CD4-positive, alpha-beta T cell treated with Interleukin-15 for 4 hours (primary cell): ENCODE results near the gene STRN4.

Experiments used
- DNase-seq: peaks from one replicate; pipeline ENCODE4 v3.0.0-alpha.2; 2020; ENCODE audit warnings: low spot score

STRN4 gene

DNA sequence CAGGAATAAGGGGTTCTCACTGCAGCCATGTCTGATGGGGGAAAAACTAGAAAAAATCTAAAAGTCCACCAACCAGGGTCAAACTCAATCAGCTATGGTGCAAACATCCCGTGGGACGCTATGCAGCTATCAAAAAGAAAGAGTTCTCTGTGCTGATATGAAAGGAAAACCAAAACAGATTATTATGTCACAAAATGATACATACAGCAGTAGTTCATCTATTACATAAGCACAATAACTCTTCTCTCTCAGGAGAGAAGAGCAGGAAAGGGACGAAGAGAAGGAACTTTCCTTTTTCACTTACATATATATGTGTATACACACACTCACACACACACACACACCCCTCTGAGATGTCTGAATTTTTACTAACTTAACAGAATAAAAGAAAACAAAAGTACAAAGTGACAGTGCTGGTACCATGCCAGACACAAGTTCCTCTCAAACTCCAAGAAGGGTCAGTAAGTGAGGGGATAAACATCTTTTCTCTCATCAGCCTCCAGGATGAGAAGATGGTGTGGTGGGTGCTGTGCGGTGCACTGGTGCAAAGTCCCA lies 3.2 kb downstream of the STRN4 start:
- no peak for DNase-seq

DNA sequence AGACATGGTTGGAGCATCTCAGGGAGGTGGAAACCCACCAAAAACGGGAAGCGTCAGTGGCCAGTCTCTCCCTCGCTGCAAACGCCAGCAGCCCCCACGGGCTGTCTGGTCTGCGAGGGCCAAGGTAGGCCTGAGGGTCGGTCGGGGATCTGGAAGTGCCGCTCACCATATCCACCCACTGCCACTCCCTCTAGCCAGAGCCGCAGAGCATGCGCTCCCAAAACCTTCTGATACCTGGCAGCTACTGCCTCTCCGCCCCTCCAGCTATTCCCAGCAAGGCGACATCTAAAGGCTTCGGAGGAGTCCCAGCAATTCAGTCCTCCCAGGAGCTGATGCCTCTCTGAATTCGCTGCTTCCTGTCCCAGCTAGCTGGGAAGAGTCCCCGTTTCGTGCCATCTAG lies 4.8 kb downstream of the STRN4 start:
- DNase-seq, result no peak

DNA sequence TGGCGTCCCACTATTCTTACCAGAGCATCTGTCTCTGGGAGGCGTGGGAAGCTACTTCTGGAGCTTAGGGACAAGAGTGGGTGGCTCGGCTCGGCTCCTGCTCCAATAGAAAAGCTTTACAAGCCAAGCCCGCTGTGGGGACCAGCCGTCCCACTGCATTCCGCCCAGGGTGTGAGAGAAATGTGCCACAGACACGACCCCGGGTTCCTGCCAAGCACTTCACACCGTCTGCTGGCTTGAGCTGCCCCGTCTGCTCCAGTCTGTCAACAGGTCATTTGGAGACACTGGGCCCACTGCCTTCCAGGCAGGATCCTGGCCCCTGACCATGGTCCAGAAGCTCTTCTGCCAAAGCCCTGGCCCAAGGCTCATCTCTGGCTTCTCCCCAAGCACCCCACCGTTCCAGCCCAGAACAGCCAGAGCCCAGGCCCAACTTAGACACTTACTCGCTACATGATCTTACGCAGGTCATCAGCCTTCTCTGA lies 6.9 kb downstream of the STRN4 start:
- DNase-seq, result no peak

DNA sequence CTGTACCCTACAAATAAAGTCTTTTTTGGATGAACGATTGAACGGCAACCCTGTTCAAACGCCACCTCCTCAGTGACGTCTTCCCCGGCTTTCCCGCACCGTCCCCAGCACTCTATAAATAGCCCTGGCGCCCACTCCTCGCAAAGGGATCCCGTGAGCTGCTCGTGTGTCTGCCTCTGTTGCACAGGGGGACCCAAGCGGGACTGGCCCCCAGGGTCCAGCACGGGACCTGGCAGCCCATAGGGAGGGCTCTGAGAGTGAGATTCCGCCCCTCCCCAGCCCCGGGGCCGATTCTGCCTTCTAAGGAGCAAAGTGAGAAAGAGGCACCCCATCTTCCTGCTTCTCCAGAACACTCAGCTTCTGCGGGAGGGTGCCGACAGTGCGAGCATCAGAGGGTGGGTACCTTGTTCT lies 8.5 kb downstream of the STRN4 start:
- DNase-seq, result no peak

DNA sequence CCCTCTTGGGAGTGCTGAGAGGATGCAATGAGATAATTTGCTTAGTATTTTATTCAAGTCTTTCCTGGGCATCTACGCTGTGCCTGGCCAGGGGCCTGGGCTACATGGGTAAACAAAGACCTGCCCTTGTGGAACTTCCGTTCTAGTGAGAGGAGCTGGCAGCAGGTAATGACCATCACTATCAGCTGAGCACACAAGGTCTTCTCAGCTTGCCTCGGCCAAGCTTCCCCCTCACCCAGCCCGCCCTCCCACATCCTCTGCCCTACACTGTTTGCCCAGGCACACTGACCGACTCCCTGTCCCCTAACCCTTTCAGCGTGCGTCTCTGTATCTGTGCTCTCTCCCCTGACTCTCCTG lies 9.0 kb downstream of the STRN4 start:
- DNase-seq, result no peak

DNA sequence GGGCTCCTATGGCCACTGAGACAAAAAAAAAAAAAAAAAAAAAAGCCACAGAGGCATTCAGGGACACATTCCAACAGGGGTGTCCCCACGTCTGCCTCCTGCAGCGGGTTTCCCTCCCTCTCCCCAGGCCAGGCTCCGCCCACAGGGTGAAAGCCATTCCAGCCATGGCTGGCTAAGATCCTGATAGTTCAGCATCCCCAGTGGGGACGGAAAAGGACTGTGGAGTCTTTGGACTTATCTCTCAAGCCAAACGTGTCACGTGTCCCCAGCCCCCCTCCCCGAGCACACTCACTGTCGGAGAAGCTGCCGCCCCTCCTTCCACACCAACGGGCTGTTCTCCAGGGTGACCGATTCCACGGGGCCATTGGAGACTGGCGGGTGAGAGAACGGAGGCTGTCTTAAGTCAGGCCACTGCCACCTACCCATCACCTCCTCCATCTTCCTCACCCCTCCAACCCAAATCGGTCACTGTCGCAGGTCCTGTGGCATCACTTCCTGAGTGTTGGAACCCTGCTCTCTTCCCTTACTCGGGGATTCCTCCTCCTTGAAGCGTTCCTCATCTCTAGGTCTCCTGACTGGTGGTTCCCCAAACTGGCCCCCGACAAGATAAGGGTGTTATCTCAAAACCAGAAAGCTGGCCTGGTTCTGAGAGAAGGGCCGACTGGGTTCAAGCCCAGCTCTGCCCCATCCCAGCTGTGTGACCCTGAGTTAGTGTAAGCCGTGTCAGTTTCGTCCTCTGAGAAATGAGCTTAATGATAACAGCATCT lies 9.5 kb downstream of the STRN4 start:
- DNase-seq, result no peak

DNA sequence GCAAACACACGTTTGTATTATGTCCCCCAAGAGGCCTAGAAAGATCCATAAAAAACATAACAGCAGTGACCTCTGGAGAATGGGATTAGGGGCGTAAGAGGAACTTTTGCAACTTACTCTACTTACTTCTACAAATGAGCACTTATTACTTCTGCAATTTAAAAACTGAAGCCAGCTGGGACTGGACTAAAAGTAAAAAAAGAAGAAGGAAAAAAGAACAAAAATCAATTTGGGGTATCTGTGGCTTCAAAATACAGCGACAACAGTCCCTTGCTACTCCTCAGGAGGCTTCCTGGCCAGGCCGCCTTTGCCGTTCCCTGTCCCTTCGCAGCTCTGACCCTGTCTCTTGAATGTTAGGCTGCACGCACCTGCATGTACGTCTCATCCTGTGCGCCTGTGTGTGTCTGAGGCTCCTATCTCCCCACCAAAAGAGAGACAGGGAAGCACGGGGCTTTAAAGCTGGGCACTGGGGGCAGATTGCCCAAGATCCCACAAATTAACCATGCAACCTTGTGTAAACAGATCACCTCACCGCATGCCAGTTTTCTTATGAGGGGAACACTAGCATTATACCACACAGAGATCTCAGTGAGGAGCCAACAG lies 12.5 kb downstream of the STRN4 start:
- no peak for DNase-seq

DNA sequence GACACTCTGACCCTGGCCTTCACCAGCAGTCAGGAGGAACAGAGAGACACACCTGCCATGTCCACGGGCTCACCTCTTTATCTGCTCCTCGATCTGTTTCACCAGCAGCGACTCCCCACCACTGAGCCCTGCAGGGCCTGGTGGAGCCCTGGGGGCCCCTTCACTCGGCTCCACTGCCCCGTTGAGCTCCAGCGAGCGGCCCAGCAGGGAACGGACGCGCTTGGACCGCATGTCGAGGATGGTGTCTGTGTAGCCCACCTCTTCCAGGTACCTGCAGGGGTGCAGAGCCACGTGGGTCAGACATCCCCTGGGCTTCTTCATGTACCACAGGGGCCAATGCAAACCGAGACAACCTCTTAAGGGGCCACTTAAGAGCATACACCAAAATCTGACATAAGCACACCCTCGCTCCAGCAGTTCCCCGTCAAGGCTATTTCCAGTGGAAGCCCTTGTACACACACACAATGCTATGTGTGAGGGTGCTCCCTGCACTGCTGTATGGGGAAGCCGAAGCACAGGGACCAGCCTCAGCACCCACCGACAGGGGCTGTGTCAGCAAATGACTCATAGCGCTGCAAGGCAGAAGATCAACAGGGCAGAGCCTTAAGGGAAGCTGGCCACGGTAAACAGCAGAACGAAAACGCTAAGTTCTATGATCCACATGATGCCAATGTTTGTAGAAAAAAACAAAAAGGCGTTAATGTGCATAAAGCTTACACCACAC lies 13.1 kb downstream of the STRN4 start:
- no peak for DNase-seq

DNA sequence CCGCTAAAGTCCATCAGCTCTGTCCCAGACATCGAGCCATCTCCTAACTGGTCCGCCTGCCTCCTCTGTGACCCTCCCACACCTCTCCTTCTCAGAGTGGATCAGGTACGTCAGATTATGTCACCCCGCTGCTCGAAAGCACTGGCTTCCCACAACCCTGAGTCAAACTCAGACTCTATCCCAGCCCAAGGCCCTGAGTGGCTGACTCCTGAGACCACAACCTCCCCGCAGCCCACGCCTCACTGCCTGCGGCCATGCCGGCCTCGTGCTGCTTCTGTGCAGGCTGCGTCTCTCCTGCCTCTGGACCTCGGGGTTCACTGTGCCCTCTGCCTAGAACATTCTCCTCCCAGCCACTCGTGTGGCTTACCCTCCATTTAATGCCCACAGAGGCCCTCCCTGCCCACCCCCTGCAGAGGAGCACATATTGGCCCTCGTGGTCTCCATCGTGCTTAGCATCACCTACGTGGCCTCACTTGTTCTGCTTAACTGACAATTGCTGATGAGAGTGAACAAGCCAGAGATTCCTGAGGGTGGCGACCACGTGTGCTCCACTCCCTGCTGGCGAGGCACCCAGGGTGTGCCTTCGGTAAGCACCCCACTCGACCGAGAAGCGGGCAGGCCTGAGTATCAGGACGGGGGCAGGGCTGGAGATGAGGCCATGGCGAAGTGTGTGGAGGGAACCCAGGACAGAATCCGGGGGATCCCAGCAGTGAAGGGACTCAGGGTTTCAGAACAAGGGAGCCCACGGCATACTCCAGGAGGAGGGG lies 13.9 kb downstream of the STRN4 start:
- DNase-seq, result no peak

DNA sequence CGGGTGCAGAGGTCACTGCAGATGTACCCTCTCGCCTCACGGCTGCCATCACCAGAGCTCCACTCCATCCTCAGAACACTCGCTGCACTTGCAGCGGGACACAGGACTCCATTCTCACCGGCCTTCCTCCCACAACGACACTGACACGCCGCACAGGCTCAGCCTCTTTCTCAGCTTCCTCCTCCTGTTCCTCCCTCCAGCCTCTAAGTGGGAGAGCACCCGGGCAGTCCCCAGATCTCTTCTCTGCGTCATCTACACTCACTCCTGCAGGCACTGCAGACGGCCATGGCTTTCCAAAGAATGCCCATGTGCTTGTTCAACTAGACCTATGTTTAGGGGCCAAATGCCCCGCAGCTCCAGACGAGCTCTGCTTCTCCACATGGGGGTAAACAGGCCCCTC lies 14.7 kb downstream of the STRN4 start:
- no peak for DNase-seq

DNA sequence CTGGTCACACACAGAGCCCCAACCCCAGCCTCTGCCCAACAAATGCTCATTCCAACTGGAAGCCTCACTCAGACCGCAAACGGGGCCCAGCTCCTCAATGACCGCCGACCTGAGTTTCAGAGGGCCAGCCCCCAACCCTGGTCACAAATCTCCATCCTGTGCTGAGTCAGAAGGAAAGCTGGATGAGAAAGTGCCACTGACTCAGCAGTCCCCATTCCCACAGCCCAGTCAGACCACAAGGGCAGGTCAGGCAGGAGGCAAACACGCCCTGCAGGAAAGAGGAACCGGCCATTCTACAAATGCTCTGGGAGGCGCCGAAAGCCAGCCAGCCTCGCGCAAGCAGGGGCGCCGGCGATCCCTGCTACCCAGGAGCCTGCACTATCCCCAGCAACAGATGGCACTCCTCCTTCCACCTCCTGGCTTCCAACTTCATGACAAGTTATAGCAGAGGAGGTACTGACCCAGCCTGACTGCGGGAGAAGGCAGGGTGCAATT lies 15.2 kb downstream of the STRN4 start:
- DNase-seq, result no peak

DNA sequence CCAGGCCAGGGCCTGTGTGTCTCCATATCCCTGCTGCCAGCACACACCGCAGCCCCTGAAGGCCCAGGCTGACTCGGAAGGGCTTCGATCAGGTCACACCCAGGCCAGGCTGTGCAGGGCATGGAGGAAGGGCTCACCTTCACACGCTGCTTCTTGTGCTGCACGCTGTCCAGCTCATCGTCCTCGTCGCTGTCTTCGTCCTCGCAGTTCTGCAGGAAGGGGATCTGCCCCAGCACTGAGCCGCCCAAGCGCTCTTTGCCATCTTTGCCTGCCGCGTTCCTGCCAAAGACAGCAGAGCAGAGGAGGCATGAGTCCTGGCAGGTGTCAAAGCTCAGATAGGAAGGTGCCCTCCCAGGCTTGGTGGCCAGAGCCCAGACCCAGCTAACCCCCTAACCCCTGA lies 15.7 kb downstream of the STRN4 start:
- DNase-seq, result no peak

DNA sequence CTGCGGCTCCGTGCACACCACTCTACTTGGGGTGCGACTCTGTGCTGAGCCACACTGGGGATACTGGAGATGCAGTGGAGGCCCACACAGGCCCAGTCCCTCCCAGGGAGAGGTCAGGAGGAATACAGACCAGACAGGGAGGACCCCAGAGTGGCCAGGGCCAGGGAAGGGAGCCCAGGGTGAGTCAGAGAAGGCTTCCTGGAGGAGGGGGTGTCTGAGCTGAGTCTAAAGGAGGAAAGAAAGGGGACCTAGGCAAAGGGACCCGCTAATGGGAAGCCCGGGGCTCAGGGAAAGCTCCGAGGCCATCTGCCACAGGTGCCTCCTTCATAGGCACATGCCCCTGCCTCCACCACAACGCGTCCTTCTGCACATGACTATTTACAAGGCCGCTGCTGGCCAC lies 16.1 kb downstream of the STRN4 start:
- no peak for DNase-seq

DNA sequence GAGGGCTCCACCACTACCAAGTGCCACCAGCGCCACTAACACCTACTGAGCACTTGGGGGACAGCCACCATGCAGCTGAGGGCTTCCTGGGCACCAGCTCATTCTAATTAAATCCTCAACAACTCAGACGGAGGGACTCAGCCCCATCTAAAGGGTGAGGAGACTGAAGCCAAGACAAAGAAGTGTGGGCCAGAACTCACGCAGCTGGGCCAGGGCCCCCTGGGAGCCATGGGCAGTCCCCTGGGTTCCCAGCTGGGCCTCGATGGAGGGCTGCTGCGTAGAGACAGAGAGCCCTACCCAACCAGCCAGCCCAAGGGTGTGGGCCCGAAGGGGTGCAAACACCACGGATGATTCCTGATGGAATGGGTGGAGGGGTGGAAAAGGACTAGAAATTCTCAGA lies 16.6 kb downstream of the STRN4 start:
- DNase-seq, result no peak

DNA sequence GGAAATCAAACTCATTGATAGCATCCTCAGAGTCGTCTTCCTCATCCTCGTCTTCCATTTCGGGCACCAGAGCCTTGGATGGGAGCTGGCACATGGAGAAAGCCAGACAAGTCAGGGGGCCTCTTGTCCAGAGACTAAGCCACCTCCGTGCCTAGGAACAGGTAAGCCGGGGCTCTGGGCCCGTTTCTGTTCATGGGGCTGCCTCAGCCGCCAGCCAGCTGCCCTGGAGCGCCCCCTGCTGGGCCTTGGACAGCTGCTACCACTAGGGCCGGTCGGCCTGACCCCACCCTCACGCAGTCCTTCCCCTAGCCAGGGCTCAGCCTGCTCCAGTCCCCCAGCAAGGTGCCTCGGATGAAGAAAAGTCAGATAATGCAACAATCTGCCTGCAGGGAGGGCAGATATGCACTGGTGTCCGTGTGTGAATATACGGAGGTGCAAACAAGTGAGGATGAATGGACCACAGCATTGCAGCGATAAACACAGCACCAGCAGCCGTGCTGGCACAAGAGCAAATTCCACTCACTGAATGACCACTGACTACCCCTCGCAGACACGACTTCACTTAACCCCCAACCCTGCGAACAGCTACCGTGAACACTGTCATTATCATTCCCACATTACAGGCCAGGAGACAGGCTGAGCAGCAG lies 17.4 kb downstream of the STRN4 start:
- DNase-seq, result peak; percentile 80

DNA sequence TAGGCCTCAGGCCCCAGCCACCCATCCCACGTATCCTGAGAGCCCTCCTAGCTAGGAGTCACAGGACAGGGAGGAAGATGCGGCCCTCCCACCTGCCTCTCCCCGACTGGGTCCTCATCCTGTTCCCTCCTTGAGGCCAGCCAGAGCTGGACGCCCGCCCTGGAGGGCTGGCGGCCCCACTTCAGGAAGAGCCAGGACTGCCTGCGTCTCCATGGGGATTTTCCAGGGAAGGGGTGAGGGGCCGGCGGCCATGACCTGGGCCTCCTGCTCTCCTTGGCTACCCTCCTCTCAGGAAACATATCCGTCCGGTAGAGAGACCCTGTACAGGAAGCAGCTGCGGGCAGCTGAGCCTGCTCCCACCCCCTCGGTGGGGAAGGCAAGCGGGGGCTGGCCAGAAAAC lies 18.0 kb downstream of the STRN4 start:
- no peak for DNase-seq

DNA sequence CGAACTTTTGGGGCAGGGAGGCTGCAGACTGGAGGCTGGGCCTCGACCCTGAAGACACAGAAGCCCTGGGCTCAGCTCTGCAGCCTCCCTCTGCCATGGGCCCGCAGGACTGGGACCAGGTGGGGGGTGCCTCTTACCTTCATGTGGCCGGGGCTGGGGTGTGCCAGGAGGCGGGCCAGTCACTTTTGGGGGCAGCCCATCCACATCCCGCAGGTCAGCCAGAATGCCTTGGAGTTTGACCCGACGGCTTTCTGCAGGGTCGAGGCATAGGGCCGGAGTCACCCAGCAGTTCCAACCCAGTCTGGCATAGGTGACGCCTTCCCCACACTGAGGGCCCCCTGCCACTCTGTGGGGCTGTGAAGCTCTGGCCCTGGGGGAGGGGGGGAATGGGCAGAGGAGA lies 18.5 kb downstream of the STRN4 start:
- no peak for DNase-seq

DNA sequence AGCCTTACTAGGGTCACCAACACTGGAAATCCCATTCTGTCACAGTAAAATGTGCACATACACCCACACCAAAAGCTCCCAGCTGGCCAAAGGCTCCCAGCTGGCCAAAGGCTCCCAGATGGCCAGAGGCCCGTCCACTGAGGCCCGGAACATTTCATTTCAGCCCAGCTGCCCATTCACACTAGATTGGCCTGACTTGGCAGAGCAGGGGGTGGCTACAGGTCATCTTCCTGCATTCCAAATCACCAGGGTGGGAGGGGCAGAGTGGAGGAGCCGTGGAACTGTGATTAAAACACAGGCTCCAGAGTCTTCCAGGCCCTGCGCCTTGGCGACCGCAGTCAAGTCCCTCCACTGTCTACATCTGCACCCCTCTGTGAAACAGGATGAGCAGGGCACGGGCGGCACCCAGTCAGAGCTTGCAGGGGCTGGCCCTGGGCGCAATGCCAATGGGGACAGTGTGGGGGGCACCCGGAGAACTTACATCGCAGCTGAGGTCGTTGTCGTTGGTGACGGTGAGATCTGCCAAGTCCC lies 19.2 kb downstream of the STRN4 start:
- DNase-seq, result no peak

DNA sequence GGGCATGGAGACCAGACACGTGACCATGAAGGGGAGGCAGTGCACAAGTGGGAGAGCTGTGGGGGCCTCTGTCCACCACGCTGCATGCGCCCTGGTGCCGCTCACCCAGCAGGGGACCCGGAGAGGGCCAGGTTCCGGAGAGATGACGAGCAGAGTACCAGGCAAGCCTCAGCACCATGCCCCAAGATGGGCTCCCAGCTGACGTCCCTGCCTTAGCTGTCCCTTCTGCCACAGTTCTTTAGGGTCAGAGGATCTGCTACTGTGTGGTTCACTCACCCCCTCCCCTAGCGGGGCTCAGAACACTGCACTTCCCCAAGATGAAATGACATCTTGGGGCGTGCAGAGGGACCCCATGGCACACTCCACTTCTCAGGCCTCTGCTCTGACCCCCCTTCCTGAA lies 19.7 kb downstream of the STRN4 start:
- DNase-seq, result no peak

DNA sequence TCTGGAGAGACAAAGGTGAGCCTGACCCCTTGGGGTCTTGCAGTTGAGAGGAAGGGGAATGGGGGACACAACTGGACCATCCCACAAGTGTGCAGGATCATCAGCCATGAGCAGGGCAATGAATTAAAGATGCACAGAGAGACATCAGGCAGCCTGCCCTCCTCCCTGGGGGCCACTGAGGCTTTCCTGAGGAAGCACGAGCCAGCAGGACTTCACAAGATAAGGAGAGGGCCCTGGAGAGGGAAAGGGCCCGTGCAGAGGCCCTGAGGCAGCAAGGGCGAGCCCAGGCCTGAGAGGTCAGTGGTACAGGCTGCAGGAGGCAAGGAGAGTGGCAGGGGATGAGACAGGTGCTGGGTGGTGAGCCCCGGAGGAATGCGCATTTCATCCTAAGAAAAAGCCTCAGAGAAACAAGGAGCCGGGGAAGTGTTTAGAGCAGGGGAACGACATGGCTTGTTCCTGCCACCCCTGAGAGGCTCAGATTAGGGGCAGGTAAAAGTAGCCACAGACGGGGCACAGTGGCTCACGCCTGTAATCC lies 20.3 kb downstream of the STRN4 start:
- no peak for DNase-seq
